HEK293T (cell line): Measurements from ENCODE around the gene ACO2.

ENCODE experiments used
- ELF4 ChIP-seq: fragments of 450-650 bp; IDR thresholded peaks from 2 replicates; pipeline ENCODE4 v1.6.1; 2017; ENCODE audit warnings: antibody characterized with exemption
- FOXM1 ChIP-seq: fragments of 450-650 bp; IDR thresholded peaks from 2 replicates; pipeline ENCODE4 v1.6.1; 2017; ENCODE audit warnings: mild to moderate bottlenecking, borderline replicate concordance
- HDGF ChIP-seq: fragments of 450-650 bp; IDR thresholded peaks from 2 replicates; pipeline ENCODE4 v1.6.1; 2017; ENCODE audit warnings: antibody characterized with exemption, borderline replicate concordance
- PKNOX1 ChIP-seq: fragments of 450-650 bp; IDR thresholded peaks from 2 replicates; pipeline ENCODE4 v1.6.1; 2016
- SP1 ChIP-seq: fragments of 450-650 bp; IDR thresholded peaks from 2 replicates; pipeline ENCODE4 v1.6.1; 2017
- SUZ12 ChIP-seq: fragments of 450-650 bp; IDR thresholded peaks from 2 replicates; pipeline ENCODE4 v1.6.1; 2016; ENCODE audit warnings: mild to moderate bottlenecking
- TARDBP ChIP-seq: fragments of 450-650 bp; IDR thresholded peaks from 2 replicates; pipeline ENCODE4 v1.6.1; 2016

GRCh38 chr22:41478473-41478872 is 9.6 kb downstream of the ACO2 start:
- TF ChIP-seq TARDBP (no peak), SUZ12 (no peak), SP1 (no peak), PKNOX1 (no peak), FOXM1 (no peak), ELF4 (no peak), HDGF (no peak)
